Liver (tissue), 9 donors: ENCODE data around the gene CD101. TPM values are rescaled to one million over a fixed set of nuclear protein-coding genes. Genes with fewer than 3 reads are reported as not detected.

Source experiments
- DNase-seq: peaks from one replicate; pipeline ENCODE4 v3.0.0-alpha.2; 2017; ENCODE audit warnings: low spot score
- H3K27ac ChIP-seq, 2 donors: one replicate each; pipeline ENCODE4 v1.7.0; 2013; ENCODE audit warnings: inconsistent platforms in 2 of 2, low read length in 2 of 2, control low read depth in 1 of 2, low read depth in 1 of 2, mild to moderate bottlenecking in 1 of 2
- H3K27me3 ChIP-seq, 4 donors: one replicate each; pipeline versions ENCODE4 v1.6.1 to v1.7.0; 2013; ENCODE audit warnings: low read length in 3 of 4, inconsistent platforms in 1 of 4, mild to moderate bottlenecking in 1 of 4, moderate library complexity in 1 of 4; ENCODE audit not compliant: control insufficient read depth in 4 of 4, insufficient read depth in 4 of 4
- H3K36me3 ChIP-seq, 4 donors: one replicate each; pipeline versions ENCODE4 v1.6.1 to v1.7.0; 2013; ENCODE audit warnings: low read length in 3 of 4, mild to moderate bottlenecking in 3 of 4, low read depth in 1 of 4, moderate library complexity in 1 of 4; ENCODE audit not compliant: control insufficient read depth in 4 of 4, insufficient read depth in 3 of 4
- H3K4me1 ChIP-seq, 4 donors: one replicate each; pipeline versions ENCODE4 v1.6.1 to v1.7.0; 2013; ENCODE audit warnings: low read length in 3 of 4, mild to moderate bottlenecking in 3 of 4, moderate library complexity in 1 of 4; ENCODE audit not compliant: control insufficient read depth in 4 of 4, insufficient read depth in 4 of 4
- H3K4me3 ChIP-seq, 3 donors: one replicate each; pipeline versions ENCODE4 v1.6.1 to v1.7.0; 2013; ENCODE audit warnings: low read length in 3 of 3, control low read depth in 1 of 3, low read depth in 1 of 3, mild to moderate bottlenecking in 1 of 3
- H3K9ac ChIP-seq, 2 donors: one replicate each; pipeline ENCODE4 v1.7.0; 2013; ENCODE audit warnings: low read length in 2 of 2, mild to moderate bottlenecking in 2 of 2, moderate library complexity in 2 of 2, control low read depth in 1 of 2, low read depth in 1 of 2
- H3K9me3 ChIP-seq, 4 donors: one replicate each; pipeline versions ENCODE4 v1.6.1 to v1.7.0; 2013; ENCODE audit warnings: low read length in 3 of 4; ENCODE audit not compliant: control insufficient read depth in 4 of 4
- ATF3 ChIP-seq: IDR thresholded peaks from 2 replicates; pipeline ENCODE4 v1.6.1; 2016; ENCODE audit warnings: antibody characterized with exemption
- CTCF ChIP-seq: fragments of 150-350 bp; IDR thresholded peaks from 2 replicates; pipeline ENCODE4 v1.5.1; 2017; ENCODE audit warnings: improper control_type of control experiment, low read depth, low read length; ENCODE audit not compliant: missing input control
- EGR1 ChIP-seq, 2 donors: IDR thresholded peaks; 2 replicates each; pipeline ENCODE4 v1.6.1; 2016 to 2018; ENCODE audit warnings: antibody characterized with exemption in 2 of 2, low read depth in 2 of 2
- FOXA1 ChIP-seq: IDR thresholded peaks from 2 replicates; pipeline ENCODE4 v1.6.1; 2016; ENCODE audit warnings: antibody characterized with exemption
- FOXA2 ChIP-seq: IDR thresholded peaks from 2 replicates; pipeline ENCODE4 v1.6.1; 2016; ENCODE audit warnings: antibody characterized with exemption
- GABPA ChIP-seq, 2 donors: IDR thresholded peaks in 1 of 2; conservative IDR thresholded peaks in 1 of 2; 2 replicates each; pipeline ENCODE4 v1.6.1; 2016; ENCODE audit warnings: antibody characterized with exemption in 2 of 2, mild to moderate bottlenecking in 1 of 2, moderate library complexity in 1 of 2
- HNF4A ChIP-seq, 2 donors: conservative IDR thresholded peaks; 2 replicates each; pipeline ENCODE4 v1.6.1; 2016; ENCODE audit warnings: antibody characterized with exemption in 2 of 2, mild to moderate bottlenecking in 2 of 2
- HNF4G ChIP-seq: IDR thresholded peaks from 2 replicates; pipeline ENCODE4 v1.6.1; 2016; ENCODE audit warnings: antibody characterized with exemption
- JUND ChIP-seq, 2 donors: IDR thresholded peaks; 2 replicates each; pipeline ENCODE4 v1.6.1; 2016; ENCODE audit warnings: antibody characterized with exemption in 2 of 2
- MAX ChIP-seq: IDR thresholded peaks from 2 replicates; pipeline ENCODE4 v1.6.1; 2016; ENCODE audit warnings: antibody characterized with exemption
- RAD21 ChIP-seq, 2 donors: IDR thresholded peaks; 2 replicates each; pipeline ENCODE4 v1.6.1; 2016; ENCODE audit warnings: antibody characterized with exemption in 2 of 2, mild to moderate bottlenecking in 2 of 2
- REST ChIP-seq: IDR thresholded peaks from 2 replicates; pipeline ENCODE4 v1.6.1; 2016; ENCODE audit warnings: antibody characterized with exemption, mild to moderate bottlenecking
- RXRA ChIP-seq, 2 donors: IDR thresholded peaks; 2 replicates each; pipeline ENCODE4 v1.6.1; 2017 to 2018; ENCODE audit warnings: antibody characterized with exemption in 2 of 2, mild to moderate bottlenecking in 1 of 2
- SP1 ChIP-seq: IDR thresholded peaks from 2 replicates; pipeline ENCODE4 v1.6.1; 2018; ENCODE audit warnings: antibody characterized with exemption, mild to moderate bottlenecking
- TAF1 ChIP-seq: conservative IDR thresholded peaks from 2 replicates; pipeline ENCODE4 v1.6.1; 2016; ENCODE audit warnings: antibody characterized with exemption, mild to moderate bottlenecking
- YY1 ChIP-seq: IDR thresholded peaks from 2 replicates; pipeline ENCODE4 v1.6.1; 2016; ENCODE audit warnings: antibody characterized with exemption, mild to moderate bottlenecking
- WGBS: extraction: QIAGEN DNeasy Blood & Tissue Kit; methylation state at CpG from one replicate; pipeline ENCODE4 v1.1.7; 2013; 5-methylcytosine and 5-hydroxymethylcytosine counted together
- polyA plus RNA-seq, 2 donors: library from polyadenylated mRNA; stranded (reverse) in 1 of 2; unstranded in 1 of 2; fragments of 200-250 nt in 1 of 2; fragments of >200 nt in 1 of 2; fragmentation: Nextera tagmentation in 1 of 2; extraction: Ambion mirVana in 1 of 2; gene quantifications; one replicate each; pipeline versions ENCODE4 v1.2.1 to v1.2.3, GENCODE V29; 2013 to 2015
- total RNA-seq, 2 donors: library from RNA; depleted of rRNA; stranded (reverse); fragments of >200 nt; gene quantifications; one replicate each; pipeline ENCODE4 v1.2.3, GENCODE V29; 2014
- TF ChIP-seq, protein P1 (sequence below): IDR thresholded peaks from 2 replicates; pipeline ENCODE4 v1.6.1; 2016; ENCODE audit warnings: antibody characterized with exemption
- donor health status: healthy.
- donor health status: healthy.
- donor health status: healthy.
- donor health status: healthy.
- donor health status: healthy.

CD101 gene
- total and polyA plus RNA-seq, 4 donors = 0.24 to 2.0 (median 0.65) TPM

DNA sequence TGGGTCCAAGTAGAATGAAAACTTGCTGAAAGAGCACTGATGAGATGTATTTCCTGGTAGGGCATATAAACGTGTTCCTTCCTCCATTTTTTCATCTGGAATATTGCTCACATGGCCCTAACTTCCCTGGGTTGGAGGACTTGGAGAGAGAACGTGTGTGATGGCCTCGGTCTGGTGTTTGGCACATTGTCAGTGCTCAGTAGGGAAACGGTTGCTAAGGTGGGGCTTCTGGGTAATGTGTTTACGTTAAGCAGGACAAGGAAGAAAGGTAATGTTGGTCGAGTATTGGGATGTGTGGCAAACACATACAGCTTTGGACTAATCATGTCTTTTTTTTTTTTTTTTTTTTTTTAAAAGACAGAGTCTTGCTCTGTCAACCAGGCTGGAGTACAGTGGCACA lies 64.8 kb downstream of the CD101 start:
- Histone ChIP-seq H3K9me3 (no peaks in the 10 kb centered on the region), H3K27me3 (no peaks in the 10 kb centered on the region), H3K36me3 (no peaks in the 10 kb centered on the region), H3K27ac (no peak overlapping the region), H3K4me3 (no peak overlapping the region), H3K9ac (no peak overlapping the region), H3K4me1 (no peaks in the 10 kb centered on the region)
- TF ChIP-seq HNF4A (conservative IDR thresholded peaks at IDR 0.05) = no peak
- TF ChIP-seq RXRA (IDR thresholded peaks at IDR 0.05) = no peak
- TF ChIP-seq YY1 = no peak
- no peak for TF ChIP-seq REST
- TF ChIP-seq GABPA (IDR thresholded peaks at IDR 0.05 in 1 of 2, conservative IDR thresholded peaks at IDR 0.05 in 1 of 2) = no peak
- TF ChIP-seq, protein P1, sequence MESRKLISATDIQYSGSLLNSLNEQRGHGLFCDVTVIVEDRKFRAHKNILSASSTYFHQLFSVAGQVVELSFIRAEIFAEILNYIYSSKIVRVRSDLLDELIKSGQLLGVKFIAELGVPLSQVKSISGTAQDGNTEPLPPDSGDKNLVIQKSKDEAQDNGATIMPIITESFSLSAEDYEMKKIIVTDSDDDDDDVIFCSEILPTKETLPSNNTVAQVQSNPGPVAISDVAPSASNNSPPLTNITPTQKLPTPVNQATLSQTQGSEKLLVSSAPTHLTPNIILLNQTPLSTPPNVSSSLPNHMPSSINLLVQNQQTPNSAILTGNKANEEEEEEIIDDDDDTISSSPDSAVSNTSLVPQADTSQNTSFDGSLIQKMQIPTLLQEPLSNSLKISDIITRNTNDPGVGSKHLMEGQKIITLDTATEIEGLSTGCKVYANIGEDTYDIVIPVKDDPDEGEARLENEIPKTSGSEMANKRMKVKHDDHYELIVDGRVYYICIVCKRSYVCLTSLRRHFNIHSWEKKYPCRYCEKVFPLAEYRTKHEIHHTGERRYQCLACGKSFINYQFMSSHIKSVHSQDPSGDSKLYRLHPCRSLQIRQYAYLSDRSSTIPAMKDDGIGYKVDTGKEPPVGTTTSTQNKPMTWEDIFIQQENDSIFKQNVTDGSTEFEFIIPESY = no peak
- no peak for TF ChIP-seq ATF3
- no peak for TF ChIP-seq TAF1
- no peak for TF ChIP-seq MAX
- TF ChIP-seq FOXA1 = no peak
- no peak for TF ChIP-seq EGR1 (IDR thresholded peaks at IDR 0.05; ENCODE audit: low read depth in 2 of 2)
- TF ChIP-seq HNF4G = no peak
- no peak for TF ChIP-seq JUND (IDR thresholded peaks at IDR 0.05)
- no peak for TF ChIP-seq SP1
- TF ChIP-seq CTCF = no peak
- no peak for TF ChIP-seq FOXA2
- no peak for TF ChIP-seq RAD21 (IDR thresholded peaks at IDR 0.05)
- no peak for DNase-seq
- WGBS = 80% methylated on average over 6 of the region's 6 CpGs
